Stimulated activated CD8-positive, alpha-beta memory T cell treated with anti-CD3 and anti-CD28 coated beads, Interleukin-7, amount 100 ng/mL, for 4 hours (primary cell): ENCODE results near the gene FN3K.

Source experiments
- DNase-seq, 2 donors: peaks; one replicate each; pipeline ENCODE4 v3.0.0-alpha.2; 2020; ENCODE audit warnings: low read depth in 2 of 2

FN3K gene

GRCh38 chr17:82734987-82735866, at the start of gene FN3K:
Gene FN3K, plus strand, starts transcription at chr17:82735615. Its CDS starts 22 bp downstream, at chr17:82735637.
- DNase-seq, result peak in 1 of 2 donors; percentile 23

- DNase-seq, result no peak
Measured at GRCh38 chr17:82686366-82687324, 48.8 kb upstream of the FN3K start.

- DNase-seq, result no peak
Measured at GRCh38 chr17:82687375-82687861, 48.0 kb upstream of the FN3K start.

- no peak for DNase-seq
Measured at GRCh38 chr17:82687871-82688270, 47.5 kb upstream of the FN3K start.

- DNase-seq, result no peak
Measured at GRCh38 chr17:82689077-82689476, 46.3 kb upstream of the FN3K start.

GRCh38 chr17:82690786-82691489, 44.5 kb upstream of the FN3K start:
- no peak for DNase-seq

GRCh38 chr17:82691714-82692113, 43.7 kb upstream of the FN3K start:
- DNase-seq, result no peak

- DNase-seq, result no peak
Measured at GRCh38 chr17:82692268-82692667, 43.1 kb upstream of the FN3K start.

- no peak for DNase-seq
Measured at GRCh38 chr17:82693168-82693867, 42.1 kb upstream of the FN3K start.

GRCh38 chr17:82694647-82695046, 40.8 kb upstream of the FN3K start:
- no peak for DNase-seq

GRCh38 chr17:82696259-82696658, 39.2 kb upstream of the FN3K start:
- DNase-seq, result no peak

GRCh38 chr17:82696916-82697807, 38.3 kb upstream of the FN3K start:
- no peak for DNase-seq

- DNase-seq, result no peak
Measured at GRCh38 chr17:82697808-82698064, 37.7 kb upstream of the FN3K start.

- peak; percentile 98 to 99 for DNase-seq
Measured at GRCh38 chr17:82698065-82698973, 37.1 kb upstream of the FN3K start, which contains the start of gene RAB40B. Gene RAB40B, minus strand, starts transcription at chr17:82698698. Its CDS starts 102 bp downstream, at chr17:82698596.

- DNase-seq, result no peak
Measured at GRCh38 chr17:82698974-82699442, 36.4 kb upstream of the FN3K start.

GRCh38 chr17:82699551-82699950, 35.9 kb upstream of the FN3K start:
- no peak for DNase-seq

GRCh38 chr17:82702231-82702927, 33.0 kb upstream of the FN3K start:
- DNase-seq, result no peak

- DNase-seq, result no peak
Measured at GRCh38 chr17:82703036-82703745, 32.2 kb upstream of the FN3K start.
